ENCODE results near the gene NUP210.

GRCh38 chr3:13455644-13456043 is 35.5 kb upstream of the NUP210 start:
- TF ChIP-seq ZBTB40 (IDR thresholded peaks at IDR 0.05) (no peak), ZBTB40 (CRISPR knock-in tag; IDR thresholded peaks at IDR 0.05) (no peak), ZXDC (CRISPR knock-in tag; IDR thresholded peaks at IDR 0.05) (no peak), ZNF546 (CRISPR knock-in tag; conservative IDR thresholded peaks at IDR 0.05) (no peak), CTCF (CRISPR knock-in tag; IDR thresholded peaks at IDR 0.05) (no peak), ZNF746 (CRISPR knock-in tag; IDR thresholded peaks at IDR 0.05) (no peak)

Data from HepG2 (cell line).